Omental fat pad (tissue), 4 donors: ENCODE data around the gene PSME1. TPM values are rescaled to one million over a fixed set of nuclear protein-coding genes. Genes with fewer than 3 reads are reported as not detected.
A peak's percentile ranks its signal among the peaks of the same experiment; 100 is the strongest.

ENCODE experiments used
- ATAC-seq: fragments of 150-250 bp; one replicate; pipeline ENCODE4 v1.9.1; 2016; ENCODE audit warnings: mild to moderate bottlenecking, moderate library complexity; ENCODE audit not compliant: low FRiP score
- DNase-seq: peaks from one replicate; pipeline ENCODE4 v3.0.0-alpha.2; 2019; ENCODE audit warnings: low spot score
- total RNA-seq, 4 donors: library from RNA; depleted of rRNA; stranded (reverse); fragments of >200 nt; gene quantifications; one replicate each; pipeline ENCODE4 v1.1.0, GENCODE V29; 2016
- TF ChIP-seq, protein P1 (sequence below), 3 donors: fragments of 450-650 bp; IDR thresholded peaks; one replicate each; pipeline ENCODE4 v1.5.1; 2016 to 2017; ENCODE audit warnings: antibody characterized with exemption in 3 of 3, mild to moderate bottlenecking in 3 of 3, moderate library complexity in 2 of 3

Gene PSME1
- total RNA-seq, 4 donors from 2014 or later, result 89.1 to 158 (median 96.8) TPM

DNA sequence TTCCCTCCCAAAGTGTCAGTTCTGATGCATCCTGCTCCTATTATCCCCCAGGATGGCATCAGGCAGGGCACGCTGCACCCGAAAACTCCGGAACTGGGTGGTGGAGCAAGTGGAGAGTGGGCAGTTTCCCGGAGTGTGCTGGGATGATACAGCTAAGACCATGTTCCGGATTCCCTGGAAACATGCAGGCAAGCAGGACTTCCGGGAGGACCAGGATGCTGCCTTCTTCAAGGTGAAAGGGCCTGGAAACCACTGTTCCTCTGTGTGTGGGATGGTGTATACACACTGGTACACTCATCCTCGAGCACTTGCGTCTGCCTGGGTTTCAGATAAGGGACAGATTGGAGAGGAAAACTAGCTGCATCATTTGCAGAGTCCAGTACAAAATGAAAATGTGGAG lies 26.1 kb downstream of the PSME1 start:
- ATAC-seq (peak; percentile 11), DNase-seq (no peak)
- TF ChIP-seq, protein P1, sequence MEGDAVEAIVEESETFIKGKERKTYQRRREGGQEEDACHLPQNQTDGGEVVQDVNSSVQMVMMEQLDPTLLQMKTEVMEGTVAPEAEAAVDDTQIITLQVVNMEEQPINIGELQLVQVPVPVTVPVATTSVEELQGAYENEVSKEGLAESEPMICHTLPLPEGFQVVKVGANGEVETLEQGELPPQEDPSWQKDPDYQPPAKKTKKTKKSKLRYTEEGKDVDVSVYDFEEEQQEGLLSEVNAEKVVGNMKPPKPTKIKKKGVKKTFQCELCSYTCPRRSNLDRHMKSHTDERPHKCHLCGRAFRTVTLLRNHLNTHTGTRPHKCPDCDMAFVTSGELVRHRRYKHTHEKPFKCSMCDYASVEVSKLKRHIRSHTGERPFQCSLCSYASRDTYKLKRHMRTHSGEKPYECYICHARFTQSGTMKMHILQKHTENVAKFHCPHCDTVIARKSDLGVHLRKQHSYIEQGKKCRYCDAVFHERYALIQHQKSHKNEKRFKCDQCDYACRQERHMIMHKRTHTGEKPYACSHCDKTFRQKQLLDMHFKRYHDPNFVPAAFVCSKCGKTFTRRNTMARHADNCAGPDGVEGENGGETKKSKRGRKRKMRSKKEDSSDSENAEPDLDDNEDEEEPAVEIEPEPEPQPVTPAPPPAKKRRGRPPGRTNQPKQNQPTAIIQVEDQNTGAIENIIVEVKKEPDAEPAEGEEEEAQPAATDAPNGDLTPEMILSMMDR (IDR thresholded peaks at IDR 0.05), result no peak

DNA sequence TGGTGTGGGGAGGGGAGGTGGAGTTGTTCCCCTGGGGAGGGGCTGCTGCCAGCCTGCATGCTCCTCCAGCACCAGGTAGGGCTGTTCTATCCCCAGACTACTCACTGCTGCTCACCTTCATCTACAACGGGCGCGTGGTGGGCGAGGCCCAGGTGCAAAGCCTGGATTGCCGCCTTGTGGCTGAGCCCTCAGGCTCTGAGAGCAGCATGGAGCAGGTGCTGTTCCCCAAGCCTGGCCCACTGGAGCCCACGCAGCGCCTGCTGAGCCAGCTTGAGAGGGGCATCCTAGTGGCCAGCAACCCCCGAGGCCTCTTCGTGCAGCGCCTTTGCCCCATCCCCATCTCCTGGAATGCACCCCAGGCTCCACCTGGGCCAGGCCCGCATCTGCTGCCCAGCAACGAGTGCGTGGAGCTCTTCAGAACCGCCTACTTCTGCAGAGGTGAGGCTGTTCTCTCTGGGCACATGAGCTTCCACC lies 28.6 kb downstream of the PSME1 start:
- TF ChIP-seq, protein P1 (IDR thresholded peaks at IDR 0.05), result no peak
- ATAC-seq (no peak), DNase-seq (no peak)

DNA sequence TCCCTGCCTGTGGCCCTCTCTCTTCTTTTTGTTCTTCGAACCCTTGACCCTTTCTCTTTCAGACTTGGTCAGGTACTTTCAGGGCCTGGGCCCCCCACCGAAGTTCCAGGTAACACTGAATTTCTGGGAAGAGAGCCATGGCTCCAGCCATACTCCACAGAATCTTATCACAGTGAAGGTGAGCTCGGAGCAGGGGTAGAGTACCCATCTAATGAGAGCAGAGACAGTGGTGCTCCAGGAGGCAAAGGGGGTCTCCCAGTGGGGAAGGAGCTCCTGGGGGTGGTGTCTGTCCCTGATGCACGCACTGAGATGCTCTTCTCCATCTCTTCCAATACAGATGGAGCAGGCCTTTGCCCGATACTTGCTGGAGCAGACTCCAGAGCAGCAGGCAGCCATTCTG lies 29.8 kb downstream of the PSME1 start:
- ATAC-seq (no peak), DNase-seq (no peak)
- TF ChIP-seq, protein P1 (IDR thresholded peaks at IDR 0.05), result no peak

DNA sequence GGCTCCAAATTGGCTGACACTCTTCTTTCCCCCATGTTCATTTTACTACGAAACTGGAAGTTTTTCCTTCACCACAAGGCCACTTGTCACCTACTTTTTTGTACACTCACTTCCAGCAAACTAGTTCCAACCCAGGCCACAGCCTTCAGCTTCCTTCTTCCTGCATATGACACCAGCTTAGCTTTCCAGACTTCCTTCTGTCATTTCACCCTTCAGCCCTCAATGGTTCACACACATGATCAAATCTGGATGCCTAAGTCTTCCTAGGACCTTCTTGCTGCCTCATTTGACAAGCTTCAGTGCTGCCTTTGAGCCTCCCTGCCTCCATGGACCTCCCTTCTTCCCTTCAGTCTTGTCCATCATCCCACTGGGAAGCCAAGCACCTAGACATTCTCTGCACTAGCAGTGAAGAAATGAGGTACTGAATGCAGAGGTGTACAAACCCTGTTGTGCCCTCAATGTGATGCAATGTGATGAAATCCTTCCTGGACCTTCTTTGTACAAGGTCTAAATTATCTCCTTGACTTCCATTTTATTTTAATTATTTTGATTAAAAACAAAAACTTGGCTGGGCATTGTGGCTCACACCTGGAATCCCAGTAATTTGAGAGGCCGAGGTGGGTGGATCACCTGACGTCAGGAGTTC lies 31.6 kb downstream of the PSME1 start:
- ATAC-seq (no peak), DNase-seq (no peak)
- TF ChIP-seq, protein P1 (IDR thresholded peaks at IDR 0.05), result no peak

DNA sequence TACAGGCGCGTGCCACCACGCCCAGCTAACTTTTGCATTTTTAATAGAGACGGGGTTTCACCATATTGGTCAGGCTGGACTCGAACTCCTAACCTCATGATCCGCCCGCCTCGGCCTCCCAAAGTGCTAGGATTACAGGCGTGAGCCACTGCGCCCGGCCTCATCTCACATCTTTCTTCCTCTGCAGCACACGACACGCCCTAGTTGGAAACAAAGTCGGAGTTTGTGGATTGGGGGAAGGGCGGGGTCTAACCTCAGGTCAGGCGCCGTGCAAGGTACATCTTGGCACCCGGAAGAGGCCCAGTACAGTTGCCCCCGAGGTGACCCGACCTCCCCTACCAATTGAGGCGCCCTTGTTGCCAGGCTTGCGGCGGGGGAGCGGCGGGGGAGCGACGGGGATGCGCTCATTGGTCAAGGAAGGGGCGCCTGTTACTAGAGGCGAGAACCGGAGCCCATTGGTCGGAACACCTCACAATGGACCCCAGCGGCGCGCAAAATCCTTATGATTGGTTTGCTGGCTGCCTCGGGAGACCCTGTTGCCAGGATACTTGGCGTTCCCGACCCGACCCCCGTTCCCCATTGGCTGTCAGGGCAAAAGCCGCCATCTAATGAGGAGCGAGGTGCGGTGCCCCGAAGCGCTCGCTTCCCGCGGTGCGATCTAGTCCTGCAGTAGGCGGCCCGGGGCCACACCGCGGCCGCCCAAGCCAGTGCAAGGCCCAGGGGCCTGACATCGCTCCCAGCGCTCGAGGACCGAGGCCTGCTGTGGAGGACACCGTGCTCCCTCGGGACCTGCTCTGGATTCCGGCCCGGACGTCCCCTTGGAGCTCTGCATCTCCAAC lies 35.6 kb downstream of the PSME1 start, which contains the start of gene REC8:
TSS of gene REC8 (plus strand) at position 659 of the 839 bp plus-strand sequence. CDS start 473 bp downstream, outside the sequence.
- TF ChIP-seq, protein P1 (IDR thresholded peaks at IDR 0.05), result no peak
- DNase-seq (peak; percentile 46), ATAC-seq (peak; percentile 92)

DNA sequence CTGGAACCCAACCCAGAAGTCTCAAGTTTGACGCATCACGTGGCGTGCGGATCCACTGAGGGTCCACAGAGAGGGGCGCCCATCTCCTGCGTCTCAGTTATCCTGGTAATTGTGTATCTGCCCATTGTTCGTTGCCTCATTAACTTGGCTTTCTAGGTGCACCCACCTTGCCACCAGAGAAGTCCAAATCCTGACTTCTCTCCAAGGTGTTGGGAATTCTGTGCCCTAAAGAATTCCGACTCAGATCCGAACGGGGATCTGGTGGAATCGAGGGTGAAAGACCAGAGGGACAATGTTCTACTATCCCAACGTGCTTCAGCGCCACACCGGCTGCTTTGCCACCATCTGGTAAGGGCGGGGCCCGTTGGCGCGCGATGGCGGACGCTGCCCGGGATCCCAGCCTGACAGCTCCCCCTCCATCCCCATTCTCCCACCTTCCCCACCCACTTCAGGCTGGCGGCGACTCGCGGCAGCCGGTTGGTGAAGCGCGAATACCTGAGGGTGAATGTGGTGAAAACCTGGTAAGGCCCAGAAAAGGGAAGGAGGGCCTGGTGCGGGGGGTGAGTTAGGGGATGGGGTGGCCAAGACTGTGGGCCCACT lies 36.4 kb downstream of the PSME1 start:
- ATAC-seq (peak; percentile 2), DNase-seq (no peak)
- TF ChIP-seq, protein P1 (IDR thresholded peaks at IDR 0.05), result no peak
